Measurements from ENCODE around the gene GRID1.

- TF ChIP-seq EZH2phosphoT487 (IDR thresholded peaks at IDR 0.05; ENCODE audit: borderline replicate concordance): no peak
- TF ChIP-seq SP1 (IDR thresholded peaks at IDR 0.05; ENCODE audit: low read depth): no peak
- no peak for TF ChIP-seq RAD21 (IDR thresholded peaks at IDR 0.05; ENCODE audit: low read depth)
- TF ChIP-seq EZH2 (IDR thresholded peaks at IDR 0.05): no peak
Observed at GRCh38 chr10:86172301-86172700, 194.3 kb downstream of the GRID1 start.

Measured in HCT116 (cell line).